ENCODE measurements around the gene JUNB. TPM values are rescaled to one million over a fixed set of nuclear protein-coding genes. Genes with fewer than 3 reads are reported as not detected.

Gene JUNB
- polyA plus RNA-seq, 1 donor (not counting 4 experiments of a cell fraction or from before 2014, with no cell fraction given): 40.8 TPM

- no peaks in the 10 kb centered on the region for H3K9me3 ChIP-seq (ENCODE audit: control insufficient read depth, low read depth, low read length)
- no peak overlapping the region for H3K9ac ChIP-seq (ENCODE audit: control insufficient read depth, extremely low read depth, insufficient read depth, low read length)
- no peaks in the 10 kb centered on the region for H3K79me2 ChIP-seq (ENCODE audit: control insufficient read depth, insufficient read depth, low read length)
- DNase-seq (ENCODE audit: low read depth, low spot score) (no peak), FAIRE-seq (no peak)
- no peaks in the 10 kb centered on the region for H3K9me1 ChIP-seq (ENCODE audit: control insufficient read depth, extremely low read depth, insufficient read depth, low read length)
- H3K27ac ChIP-seq (ENCODE audit: control insufficient read depth, insufficient read depth, low read length): no peak overlapping the region
- H3K36me3 ChIP-seq (ENCODE audit: control insufficient read depth in 2 of 2, extremely low read depth in 1 of 2, insufficient read depth in 2 of 2, low read length in 2 of 2): no peaks in the 10 kb centered on the region
- H3K4me2 ChIP-seq (ENCODE audit: control insufficient read depth, extremely low read depth, insufficient read depth, low read depth, low read length): no peak overlapping the region
- no peaks in the 10 kb centered on the region for H4K20me1 ChIP-seq (ENCODE audit: control insufficient read depth, extremely low read depth, insufficient read depth, low read length)
- no peak overlapping the region for H3K4me3 ChIP-seq (ENCODE audit: control insufficient read depth in 2 of 3, extremely low read depth in 1 of 3, insufficient read depth in 2 of 3, low read depth in 1 of 3, low read length in 3 of 3)
- H3K27me3 ChIP-seq (ENCODE audit: control insufficient read depth, extremely low read depth, insufficient read depth, low read length): peaks cover 37% of the 10 kb centered on the region
- peaks cover 15% of the 10 kb centered on the region for H3K4me1 ChIP-seq (ENCODE audit: control insufficient read depth, extremely low read depth, insufficient read depth, low read length)
- H2AFZ ChIP-seq (ENCODE audit: control insufficient read depth, low read length): no peak overlapping the region
- dilution Hi-C loops (cut with MboI; ENCODE audit: extremely low pct_ligation_motif_present, low sequenced_read_pairs): no loop called here
- TF ChIP-seq CTCF (optimal IDR thresholded peaks at IDR 0.05 in 1 of 3, IDR thresholded peaks at IDR 0.05 in 1 of 3, conservative IDR thresholded peaks at IDR 0.05 in 1 of 3; ENCODE audit: extremely low read depth in 1 of 3, insufficient read depth in 2 of 3, low read length in 3 of 3) (no peak), EZH2 (IDR thresholded peaks at IDR 0.05; ENCODE audit: low read length) (no peak)
Measured at GRCh38 chr19:12842511-12842910, 51.2 kb downstream of the JUNB start.

Small RNA genes within 50 kb of the gene (small RNA-seq; reads per million reads assigned to genes)
- gene MIR5684 (ENCODE audit: insufficient read length in 3 of 3, low read depth in 3 of 3, low replicate concordance in 1 of 3): 0 to 0.07 (median 0) reads per million in 3 experiments

Other genes with a start within 250 kb of the JUNB start
- gene ZNF564, start 240.0 kb upstream of the JUNB start, polyA plus RNA-seq: 2.0 to 3.5 TPM (median 2.5 TPM) in 3 replicates
- gene ZNF490, start 180.7 kb upstream of the JUNB start, polyA plus RNA-seq: 2.7 to 3.2 TPM (median 3.2 TPM) in 3 replicates
- 8.1 to 11.5 TPM (median 10.3 TPM) in 3 replicates for gene ZNF791, start 180.6 kb upstream of the JUNB start, polyA plus RNA-seq
- gene MAN2B1, start 124.7 kb upstream of the JUNB start, polyA plus RNA-seq: 17.0 to 30.1 TPM (median 21.1 TPM) in 3 replicates
- gene WDR83, start 124.7 kb upstream of the JUNB start, polyA plus RNA-seq: 3.8 to 5.6 TPM (median 5.0 TPM) in 3 replicates
- gene DHPS, start 109.6 kb upstream of the JUNB start, polyA plus RNA-seq: 36.5 to 45.0 TPM (median 37.2 TPM) in 3 replicates
- gene GNG14, start 103.5 kb upstream of the JUNB start, polyA plus RNA-seq: not detected in 3 replicates
- 5.6 to 11.2 TPM (median 8.1 TPM) in 3 replicates for gene FBXW9, start 94.9 kb upstream of the JUNB start, polyA plus RNA-seq
- 75.3 to 115 TPM (median 105 TPM) in 3 replicates for gene TNPO2, start 67.6 kb upstream of the JUNB start, polyA plus RNA-seq
- 148 to 170 TPM (median 153 TPM) in 3 replicates for gene TRIR, start 56.8 kb upstream of the JUNB start, polyA plus RNA-seq
- 104 to 173 TPM (median 138 TPM) in 3 replicates for gene GET3, start 54.0 kb upstream of the JUNB start, polyA plus RNA-seq
- gene BEST2, start 39.7 kb upstream of the JUNB start, polyA plus RNA-seq: 0.03 TPM in 1 of 3 replicates, not detected in the others
- 19.0 to 27.4 TPM (median 21.9 TPM) in 3 replicates for gene HOOK2, start 15.9 kb upstream of the JUNB start, polyA plus RNA-seq
- 119 to 301 TPM (median 154 TPM) in 3 replicates for gene PRDX2, start 10.3 kb downstream of the JUNB start, polyA plus RNA-seq
- 0.41 to 6.6 TPM (median 2.9 TPM) in 3 replicates for gene THSD8, start 10.6 kb downstream of the JUNB start, polyA plus RNA-seq
- gene RNASEH2A, start 15.1 kb downstream of the JUNB start, polyA plus RNA-seq: 12.7 to 32.5 TPM (median 19.7 TPM) in 3 replicates
- not detected in 3 replicates for gene RTBDN, start 43.1 kb downstream of the JUNB start, polyA plus RNA-seq
- gene MAST1, start 47.0 kb downstream of the JUNB start, polyA plus RNA-seq: 0.09 to 0.13 TPM (median 0.11 TPM) in 3 replicates
- 23.5 to 38.3 TPM (median 27.2 TPM) in 3 replicates for gene DNASE2, start 90.0 kb downstream of the JUNB start, polyA plus RNA-seq
- gene KLF1, start 95.7 kb downstream of the JUNB start, polyA plus RNA-seq: not detected in 3 replicates
- gene GCDH, start 99.7 kb downstream of the JUNB start, polyA plus RNA-seq: 9.9 to 16.8 TPM (median 11.5 TPM) in 3 replicates
- gene SYCE2, start 127.8 kb downstream of the JUNB start, polyA plus RNA-seq: 0.07 to 0.10 TPM in 2 of 3 replicates, not detected in the other
- 29.9 to 68.7 TPM (median 30.9 TPM) in 3 replicates for gene FARSA, start 142.2 kb downstream of the JUNB start, polyA plus RNA-seq
- 785 to 1,497 TPM (median 899 TPM) in 3 replicates for gene CALR, start 147.1 kb downstream of the JUNB start, polyA plus RNA-seq
- gene RAD23A, start 154.4 kb downstream of the JUNB start, polyA plus RNA-seq: 20.3 to 63.3 TPM (median 23.7 TPM) in 3 replicates
- 27.8 to 38.4 TPM (median 35.5 TPM) in 3 replicates for gene GADD45GIP1, start 165.7 kb downstream of the JUNB start, polyA plus RNA-seq
- gene DAND5, start 178.1 kb downstream of the JUNB start, polyA plus RNA-seq: 0.09 TPM in 1 of 3 replicates, not detected in the others
- gene NFIX, start 204.0 kb downstream of the JUNB start, polyA plus RNA-seq: 3.1 to 21.4 TPM (median 5.2 TPM) in 3 replicates

Data from keratinocyte (primary cell).